IMR-90 (cell line): ENCODE data around the gene SELENOS. TPM values are rescaled to one million over a fixed set of nuclear protein-coding genes. Genes with fewer than 3 reads are reported as not detected.

Experiments
- POLR2A ChIP-seq: IDR thresholded peaks from 2 replicates; pipeline ENCODE4 v1.6.1; 2012; ENCODE audit warnings: mild to moderate bottlenecking, low read depth, low read length
- RCOR1 ChIP-seq: IDR thresholded peaks from 2 replicates; pipeline ENCODE4 v1.6.1; 2012; ENCODE audit warnings: mild to moderate bottlenecking, low read length, improper control_type of control experiment; ENCODE audit not compliant: insufficient replicate concordance
- polyA plus RNA-seq, 3 experiments: library from polyadenylated mRNA; depleted of rRNA; stranded (reverse); fragments of >200 nt; gene quantifications; 2 replicates each; pipeline ENCODE4 v1.2.3, GENCODE V29; 2012; ENCODE audit warnings: low replicate concordance in 1 of 3
- total RNA-seq: library from RNA; depleted of rRNA; stranded (reverse); fragments of >200 nt; gene quantifications from 2 replicates; pipeline ENCODE4 v1.2.3, GENCODE V29; 2012
- TF ChIP-seq, protein P1 (sequence below): conservative IDR thresholded peaks from 2 replicates; pipeline ENCODE4 v1.5.1; 2012; ENCODE audit warnings: mild to moderate bottlenecking, low read depth, low read length, improper control_type of control experiment

SELENOS gene
- total and polyA plus RNA-seq, 2 of the 4 experiments (the other 2 are of a cell fraction), result 39.8 to 77.1 TPM

DNA sequence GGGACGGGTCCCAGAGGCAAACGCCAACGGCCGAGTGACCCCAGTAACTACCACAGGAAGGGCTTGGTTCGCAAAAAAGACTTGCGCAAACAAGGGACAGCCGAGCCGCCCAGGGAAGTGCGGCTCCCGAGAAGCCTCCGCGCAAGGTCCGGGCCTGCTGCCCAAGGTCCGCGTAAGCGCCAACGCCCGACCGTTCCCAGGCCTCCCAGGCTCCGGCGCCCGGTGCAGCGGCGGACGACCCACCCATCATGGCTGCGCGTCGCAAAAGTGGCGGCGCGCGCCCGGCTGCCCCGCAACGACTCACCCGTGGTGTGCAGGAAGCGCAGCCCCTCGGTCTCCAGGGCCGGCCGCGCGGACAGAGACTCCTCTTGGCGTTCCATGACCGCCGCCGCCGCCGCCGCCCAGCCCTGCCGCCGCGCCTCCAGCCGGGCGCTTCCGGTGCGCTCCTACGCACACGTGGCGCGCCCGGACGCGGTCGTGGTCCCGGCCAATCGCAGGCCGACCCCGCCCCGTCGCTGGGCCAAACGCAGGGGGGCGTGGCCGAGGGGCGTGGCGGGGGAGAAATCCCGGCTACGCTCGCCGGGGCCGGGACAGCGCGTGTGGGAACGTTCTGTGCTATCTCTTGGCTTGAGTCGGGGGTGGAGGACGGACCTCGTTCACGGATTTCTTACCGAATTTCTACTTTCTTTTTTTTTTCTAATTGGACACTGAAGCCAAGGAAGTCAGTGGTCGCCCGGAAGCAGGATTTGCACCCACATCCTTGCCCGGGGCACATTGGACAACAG is at the start of gene SELENOS (continued):
- TF ChIP-seq, protein P1, sequence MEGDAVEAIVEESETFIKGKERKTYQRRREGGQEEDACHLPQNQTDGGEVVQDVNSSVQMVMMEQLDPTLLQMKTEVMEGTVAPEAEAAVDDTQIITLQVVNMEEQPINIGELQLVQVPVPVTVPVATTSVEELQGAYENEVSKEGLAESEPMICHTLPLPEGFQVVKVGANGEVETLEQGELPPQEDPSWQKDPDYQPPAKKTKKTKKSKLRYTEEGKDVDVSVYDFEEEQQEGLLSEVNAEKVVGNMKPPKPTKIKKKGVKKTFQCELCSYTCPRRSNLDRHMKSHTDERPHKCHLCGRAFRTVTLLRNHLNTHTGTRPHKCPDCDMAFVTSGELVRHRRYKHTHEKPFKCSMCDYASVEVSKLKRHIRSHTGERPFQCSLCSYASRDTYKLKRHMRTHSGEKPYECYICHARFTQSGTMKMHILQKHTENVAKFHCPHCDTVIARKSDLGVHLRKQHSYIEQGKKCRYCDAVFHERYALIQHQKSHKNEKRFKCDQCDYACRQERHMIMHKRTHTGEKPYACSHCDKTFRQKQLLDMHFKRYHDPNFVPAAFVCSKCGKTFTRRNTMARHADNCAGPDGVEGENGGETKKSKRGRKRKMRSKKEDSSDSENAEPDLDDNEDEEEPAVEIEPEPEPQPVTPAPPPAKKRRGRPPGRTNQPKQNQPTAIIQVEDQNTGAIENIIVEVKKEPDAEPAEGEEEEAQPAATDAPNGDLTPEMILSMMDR, result no peak
- peak; percentile 79 for TF ChIP-seq POLR2A
- TF ChIP-seq RCOR1, result no peak
